HG02884 (cell line): ENCODE data around the gene A3GALT2.
"Not testable (repeated sequence)": the region's sequence is repeated elsewhere in the genome, so short reads cannot be mapped to it uniquely, and the experiment has no call there.

Experiments used
- ATAC-seq: cut with Tn5 transposase; IDR thresholded peaks from one replicate; pipeline ENCODE4 v1.9.1; 2021; ENCODE audit warnings: mild to moderate bottlenecking, moderate library complexity; ENCODE audit not compliant: unreplicated experiment

A3GALT2 gene

GRCh38 chr1:33317354-33317753, 3.5 kb downstream of the A3GALT2 start:
- ATAC-seq = no peak

GRCh38 chr1:33316601-33317000, 4.3 kb downstream of the A3GALT2 start:
- ATAC-seq = no peak

GRCh38 chr1:33314416-33314815, 6.5 kb downstream of the A3GALT2 start:
- ATAC-seq = no peak

GRCh38 chr1:33312413-33312749, 8.5 kb downstream of the A3GALT2 start:
- no peak for ATAC-seq

GRCh38 chr1:33311706-33312412, 9.0 kb downstream of the A3GALT2 start:
- ATAC-seq = no peak

- no peak for ATAC-seq
Observed at GRCh38 chr1:33310702-33311101, 10.2 kb downstream of the A3GALT2 start.

GRCh38 chr1:33309351-33309750, 11.5 kb downstream of the A3GALT2 start:
- ATAC-seq = not testable (repeated sequence)

GRCh38 chr1:33307494-33307864, 13.4 kb downstream of the A3GALT2 start:
- ATAC-seq = no peak

- no peak for ATAC-seq
Observed at GRCh38 chr1:33306653-33307493, 14.0 kb downstream of the A3GALT2 start.

GRCh38 chr1:33305816-33306652, 14.9 kb downstream of the A3GALT2 start:
- no peak for ATAC-seq

- no peak for ATAC-seq
Observed at GRCh38 chr1:33305016-33305415, 15.9 kb downstream of the A3GALT2 start.

GRCh38 chr1:33302325-33302724, 18.6 kb downstream of the A3GALT2 start:
- no peak for ATAC-seq

GRCh38 chr1:33301273-33301984, 19.5 kb downstream of the A3GALT2 start:
- ATAC-seq = no peak

GRCh38 chr1:33300673-33301072, 20.2 kb downstream of the A3GALT2 start:
- no peak for ATAC-seq

GRCh38 chr1:33299461-33300155, 21.3 kb downstream of the A3GALT2 start:
- no peak for ATAC-seq

GRCh38 chr1:33298623-33299277, 22.1 kb downstream of the A3GALT2 start:
- no peak for ATAC-seq

GRCh38 chr1:33297911-33298622, 22.8 kb downstream of the A3GALT2 start:
- ATAC-seq = no peak

GRCh38 chr1:33296824-33297223, 24.1 kb downstream of the A3GALT2 start:
- ATAC-seq = no peak

- no peak for ATAC-seq
Observed at GRCh38 chr1:33296082-33296458, 24.8 kb downstream of the A3GALT2 start.
